LNCAP (cell line): Measurements from ENCODE around the gene AMT.

Experiments used
- CTCF ChIP-seq: fragments of 450-650 bp; IDR thresholded peaks from 2 replicates; pipeline ENCODE4 v1.5.1; 2017; ENCODE audit warnings: mild to moderate bottlenecking

AMT gene

GRCh38 chr3:49462222-49462621 lies 39.9 kb upstream of the AMT start:
- TF ChIP-seq CTCF, result no peak

GRCh38 chr3:49461443-49462171 lies 39.3 kb upstream of the AMT start:
- TF ChIP-seq CTCF, result no peak

DNA sequence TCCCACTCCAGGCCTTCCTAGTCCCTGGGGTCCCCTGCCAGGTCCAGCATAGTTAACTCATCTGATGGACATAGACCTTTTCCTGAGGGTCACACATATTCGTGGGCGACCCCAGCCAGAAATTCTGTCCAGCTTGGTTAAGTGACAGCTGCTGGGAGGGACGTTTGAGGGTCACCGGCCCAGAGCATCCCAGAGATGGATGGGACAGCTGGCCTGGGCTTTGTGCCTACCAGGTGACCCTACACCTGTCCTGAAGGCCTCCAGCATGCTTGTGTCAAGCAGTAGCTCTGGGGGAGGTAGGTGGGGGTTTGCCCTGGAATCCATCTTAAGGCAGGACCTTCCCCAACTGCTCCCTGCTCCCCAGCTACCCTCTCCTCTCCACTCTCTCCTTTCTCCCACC lies 38.7 kb upstream of the AMT start:
- TF ChIP-seq CTCF, result no peak

- TF ChIP-seq CTCF, result no peak
These were observed 38.1 kb upstream of the AMT start for GRCh38 chr3:49460188-49460890.

- no peak for TF ChIP-seq CTCF
These were observed 34.2 kb upstream of the AMT start for GRCh38 chr3:49456466-49456865.

DNA sequence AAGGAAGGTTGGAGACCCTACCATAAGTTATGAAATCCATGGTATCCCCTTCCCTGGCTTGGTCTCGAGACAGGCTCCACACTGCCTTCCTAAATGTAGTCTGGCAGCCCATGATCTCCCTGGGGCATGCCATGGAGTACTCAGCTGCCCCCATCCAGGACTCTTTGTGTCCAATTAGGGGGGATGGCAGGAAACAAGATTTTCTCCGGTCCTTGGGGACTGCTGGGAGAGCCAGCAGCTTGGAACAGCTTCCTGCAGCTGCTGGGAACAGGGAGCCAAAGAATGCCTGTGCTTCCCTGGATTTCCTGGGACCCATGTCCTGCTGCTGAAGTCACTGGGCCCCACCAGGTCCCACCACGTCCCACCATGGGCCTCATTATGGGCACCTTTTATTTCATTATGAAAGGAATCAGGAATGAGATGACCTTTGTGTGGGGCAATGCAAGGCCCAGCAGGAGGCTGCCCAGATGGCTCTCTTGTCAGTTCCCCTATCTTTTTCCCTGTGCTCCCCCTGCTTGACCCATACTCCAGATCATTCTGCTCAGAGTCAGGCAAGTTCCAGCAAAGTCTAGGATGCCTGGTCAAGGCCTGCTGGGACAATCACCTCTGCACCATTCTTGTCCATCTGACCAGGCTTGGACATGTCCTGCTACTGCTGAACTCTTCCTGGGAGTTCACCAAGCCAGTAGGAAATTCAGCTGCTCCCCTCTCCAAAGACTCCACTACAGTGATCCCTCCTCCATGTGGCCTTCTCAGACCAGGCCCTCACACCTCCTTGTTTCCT lies 32.8 kb upstream of the AMT start:
- TF ChIP-seq CTCF, result no peak

DNA sequence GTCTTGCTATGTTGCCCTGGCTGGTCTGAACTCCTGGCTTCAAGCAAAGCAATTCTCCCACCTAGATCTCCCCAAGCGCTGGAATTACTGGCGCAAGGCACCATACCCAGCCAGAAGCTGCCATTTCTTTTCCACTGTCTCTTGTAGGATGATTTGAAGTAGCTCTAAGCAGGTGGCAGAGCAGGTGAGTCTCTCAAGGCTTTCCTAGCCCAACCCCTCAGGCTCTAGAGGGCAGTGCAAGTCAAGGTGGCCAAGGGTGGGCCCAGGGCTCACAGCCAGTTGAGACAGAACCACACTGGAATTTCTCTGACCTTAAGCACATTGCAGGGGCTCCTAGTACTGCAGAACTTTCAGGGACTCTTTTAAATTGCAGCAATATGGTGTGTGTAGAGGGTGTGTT lies 32.2 kb upstream of the AMT start:
- no peak for TF ChIP-seq CTCF
